C4-2B (cell line): ENCODE measurements around the gene GJC2.

ENCODE experiments used
- H3K27ac ChIP-seq: fragments of 450-650 bp; 2 replicates; pipeline ENCODE4 v1.5.1; 2017
- CTCF ChIP-seq: fragments of 450-650 bp; conservative IDR thresholded peaks from 2 replicates; pipeline ENCODE4 v1.5.1; 2017; ENCODE audit warnings: mild to moderate bottlenecking
- ZFX ChIP-seq: fragments of 450-650 bp; IDR thresholded peaks from 2 replicates; pipeline ENCODE4 v1.6.1; 2017

Gene GJC2

GRCh38 chr1:228207381-228207810, 57.7 kb downstream of the GJC2 start:
- no peak overlapping the region for H3K27ac ChIP-seq
- TF ChIP-seq ZFX (no peak), CTCF (no peak)

- TF ChIP-seq ZFX (no peak), CTCF (no peak)
- no peak within 1 kb of the TSS for H3K27ac ChIP-seq
Measured at GRCh38 chr1:228207851-228208821, 58.4 kb downstream of the GJC2 start, which contains the start of gene OBSCN. OBSCN (plus strand) TSS chr1:228208044; CDS start chr1:228211784, 3,740 bp downstream.

GRCh38 chr1:228208831-228209551, 59.3 kb downstream of the GJC2 start:
- TF ChIP-seq ZFX (no peak), CTCF (no peak)

More at GRCh38 chr1:228208831-228209551, 59.3 kb downstream of the GJC2 start:
- H3K27ac ChIP-seq: no peak overlapping the region
